Hematopoietic multipotent progenitor cell treated with erythropoietin and hydrocortisone succinate and interleukin-3 and kit ligand, for 4 days (in vitro differentiated cells): ENCODE measurements around the gene HBG1.
A peak's percentile ranks its signal among the peaks of the same experiment; 100 is the strongest.
"Not testable (repeated sequence)": the region's sequence is repeated elsewhere in the genome, so short reads cannot be mapped to it uniquely, and the experiment has no call there.

Experiments used
- DNase-seq: peaks from one replicate; pipeline ENCODE4 v3.0.0-alpha.2; 2015

The HBG1 gene

GRCh38 chr11:5276697-5277096, 27.0 kb upstream of the HBG1 start:
- DNase-seq, result no peak

GRCh38 chr11:5275369-5276110, 25.9 kb upstream of the HBG1 start:
- DNase-seq, result peak; percentile 98

GRCh38 chr11:5274395-5274794, 24.7 kb upstream of the HBG1 start:
- no peak for DNase-seq

GRCh38 chr11:5272395-5273017, 22.8 kb upstream of the HBG1 start:
- DNase-seq, result no peak

GRCh38 chr11:5269715-5270147, 20.1 kb upstream of the HBG1 start, which contains the start of gene HBE1:
Gene HBE1, minus strand, starts transcription at chr11:5269945. Its CDS starts 55 bp downstream, at chr11:5269890.
- no peak for DNase-seq

GRCh38 chr11:5267033-5267563, 17.4 kb upstream of the HBG1 start:
- no peak for DNase-seq

GRCh38 chr11:5266609-5267008, 17.0 kb upstream of the HBG1 start:
- DNase-seq, result no peak

GRCh38 chr11:5265832-5266231, 16.2 kb upstream of the HBG1 start:
- no peak for DNase-seq

GRCh38 chr11:5258543-5259262, 9.0 kb upstream of the HBG1 start:
- DNase-seq, result no peak

GRCh38 chr11:5257296-5257695, 7.6 kb upstream of the HBG1 start:
- no peak for DNase-seq

- peak; percentile 47 for DNase-seq
These were observed 5.2 kb upstream of the HBG1 start, which contains the start of gene HBG2 for GRCh38 chr11:5254646-5255413. Gene HBG2, minus strand, starts transcription at chr11:5254781. Its CDS starts 53 bp downstream, at chr11:5254728.

- not testable (repeated sequence) for DNase-seq
These were observed 4.4 kb upstream of the HBG1 start for GRCh38 chr11:5254023-5254422.

- not testable (repeated sequence) for DNase-seq
These were observed 3.8 kb upstream of the HBG1 start for GRCh38 chr11:5253440-5253839.

GRCh38 chr11:5252919-5253265, 3.2 kb upstream of the HBG1 start:
- DNase-seq, result no peak

GRCh38 chr11:5252192-5252918, 2.7 kb upstream of the HBG1 start:
- no peak for DNase-seq

GRCh38 chr11:5251746-5252145, 2.1 kb upstream of the HBG1 start:
- no peak for DNase-seq

GRCh38 chr11:5250543-5251204, 1.0 kb upstream of the HBG1 start:
- DNase-seq, result no peak

- DNase-seq, result not testable (repeated sequence)
These were observed 1.2 kb downstream of the HBG1 start for GRCh38 chr11:5248498-5248897.

- peak; percentile 48 for DNase-seq
These were observed 2.0 kb downstream of the HBG1 start for GRCh38 chr11:5247472-5248192.

- DNase-seq, result no peak
These were observed 2.7 kb downstream of the HBG1 start for GRCh38 chr11:5246772-5247471.
